Osteoblast (primary cell): ENCODE results near the gene IRF7. TPM values are rescaled to one million over a fixed set of nuclear protein-coding genes. Genes with fewer than 3 reads are reported as not detected.

Experiments used
- DNase-seq: peaks from one replicate; pipeline ENCODE4 v3.0.0; 2011; ENCODE audit warnings: low spot score, mixed read lengths; ENCODE audit not compliant: insufficient read length; ENCODE audit errors: missing footprints
- H2AFZ ChIP-seq: 2 replicates; pipeline ENCODE4 v1.6.0; 2011; ENCODE audit warnings: mild to moderate bottlenecking, low read length
- H3K27ac ChIP-seq: 2 replicates; pipeline ENCODE4 v1.5.1; 2011; ENCODE audit warnings: mild to moderate bottlenecking, low read depth, low read length, moderate library complexity
- H3K27me3 ChIP-seq: 2 replicates; pipeline ENCODE4 v1.6.0; 2012; ENCODE audit warnings: mild to moderate bottlenecking, control low read depth, inconsistent platforms, low read length, moderate library complexity; ENCODE audit not compliant: insufficient read depth
- H3K36me3 ChIP-seq: 2 replicates; pipeline ENCODE4 v1.5.1; 2011; ENCODE audit warnings: mild to moderate bottlenecking, low read length, control low read depth, moderate library complexity; ENCODE audit not compliant: insufficient read depth
- H3K4me1 ChIP-seq: 2 replicates; pipeline ENCODE4 v1.5.1; 2011; ENCODE audit warnings: mild to moderate bottlenecking, low read length, control low read depth, moderate library complexity; ENCODE audit not compliant: insufficient read depth
- H3K4me2 ChIP-seq: 2 replicates; pipeline ENCODE4 v1.6.0; 2011; ENCODE audit warnings: mild to moderate bottlenecking, low read length; ENCODE audit not compliant: insufficient read depth
- H3K4me3 ChIP-seq: fragments of 200-600 bp; sonication (generic); 3 replicates; pipeline ENCODE4 v1.5.1; 2012; ENCODE audit warnings: mild to moderate bottlenecking, low read length, inconsistent platforms; ENCODE audit not compliant: insufficient read depth
- H3K79me2 ChIP-seq: 2 replicates; pipeline ENCODE4 v1.6.0; 2012; ENCODE audit warnings: mild to moderate bottlenecking, low read length, control low read depth, inconsistent platforms; ENCODE audit not compliant: insufficient read depth
- H3K9me3 ChIP-seq: 2 replicates; pipeline ENCODE4 v1.5.1; 2011; ENCODE audit warnings: low read depth, low read length, control low read depth
- H4K20me1 ChIP-seq: 2 replicates; pipeline ENCODE4 v1.6.0; 2012; ENCODE audit warnings: mild to moderate bottlenecking, low read length, control low read depth; ENCODE audit not compliant: insufficient read depth
- CTCF ChIP-seq: IDR thresholded peaks from 2 replicates; pipeline ENCODE4 v1.5.1; 2011; ENCODE audit warnings: mild to moderate bottlenecking, low read depth, low read length, moderate library complexity; ENCODE audit errors: extremely low read depth
- total RNA-seq: library from RNA; depleted of rRNA; stranded (reverse); fragments of >200 nt; gene quantifications from 2 replicates; pipeline ENCODE4 v1.2.3, GENCODE V29; 2012

IRF7 gene
- total RNA-seq, 1 donor = 21.4 TPM

GRCh38 chr11:569158-569885 is 46.4 kb downstream of the IRF7 start:
- Histone ChIP-seq H3K4me1 (peaks cover 2% of the 10 kb centered on the region), H3K79me2 (no peaks in the 10 kb centered on the region), H3K9me3 (no peaks in the 10 kb centered on the region), H4K20me1 (peaks cover 2% of the 10 kb centered on the region), H3K4me3 (peak overlapping the region; percentile 59), H3K36me3 (no peaks in the 10 kb centered on the region), H3K27ac (no peak overlapping the region), H3K4me2 (peak overlapping the region; percentile 67), H2AFZ (peak overlapping the region; percentile 56), H3K27me3 (peaks cover 14% of the 10 kb centered on the region)
- DNase-seq = no peak
- no peak for TF ChIP-seq CTCF

GRCh38 chr11:568306-569157 is 47.2 kb downstream of the IRF7 start:
- H3K9me3 ChIP-seq = no peaks in the 10 kb centered on the region
- H3K27me3 ChIP-seq = peaks cover 14% of the 10 kb centered on the region
- no peak for TF ChIP-seq CTCF
- H3K4me2 ChIP-seq = peak overlapping the region; percentile 67
- peaks cover 2% of the 10 kb centered on the region for H4K20me1 ChIP-seq
- peak overlapping the region; percentile 56 for H2AFZ ChIP-seq
- H3K79me2 ChIP-seq = no peaks in the 10 kb centered on the region
- H3K27ac ChIP-seq = no peak overlapping the region
- no peaks in the 10 kb centered on the region for H3K36me3 ChIP-seq
- DNase-seq = peak; percentile 100
- H3K4me3 ChIP-seq = peak overlapping the region; percentile 59
- peaks cover 2% of the 10 kb centered on the region for H3K4me1 ChIP-seq

GRCh38 chr11:567629-568292 is 48.0 kb downstream of the IRF7 start:
- peak overlapping the region; percentile 67 for H3K4me2 ChIP-seq
- H3K27me3 ChIP-seq = peaks cover 14% of the 10 kb centered on the region
- H2AFZ ChIP-seq = no peak overlapping the region
- H3K9me3 ChIP-seq = no peaks in the 10 kb centered on the region
- H3K79me2 ChIP-seq = no peaks in the 10 kb centered on the region
- no peak overlapping the region for H3K27ac ChIP-seq
- H3K36me3 ChIP-seq = no peaks in the 10 kb centered on the region
- H4K20me1 ChIP-seq = peaks cover 2% of the 10 kb centered on the region
- peaks cover 2% of the 10 kb centered on the region for H3K4me1 ChIP-seq
- no peak for TF ChIP-seq CTCF
- DNase-seq = no peak
- H3K4me3 ChIP-seq = peak overlapping the region; percentile 59
